OCI-LY7 (cell line): ENCODE measurements around the gene UCHL1. TPM values are rescaled to one million over a fixed set of nuclear protein-coding genes. Genes with fewer than 3 reads are reported as not detected.

Experiments
- BruUV-seq: library from RNA; stranded (reverse); fragments of 400-500 nt; replicated peaks from 2 replicates; lab custom pipeline; 2021; lab: Mats Ljungman, UMichigan
- CTCF ChIA-PET: fragments of 300-600 bp; sonication (Branson Sonifier 250); formaldehyde crosslinking; loops from one replicate; lab custom pipeline; 2022; ENCODE audit warnings: antibody characterized with exemption; ENCODE audit not compliant: unreplicated experiment; lab: Charles Lee
- POLR2A ChIA-PET: fragments of 300-600 bp; sonication (Branson Sonifier 250); formaldehyde crosslinking; loops from one replicate; lab custom pipeline; 2022; ENCODE audit warnings: antibody characterized with exemption; lab: Charles Lee
- DNase-seq: peaks from one replicate; pipeline ENCODE4 v3.0.0-alpha.2; 2015; ENCODE audit warnings: low spot score
- H2AFZ ChIP-seq: fragments of 200-600 bp; sonication (generic), shearing (Covaris generic); 2 replicates; pipeline ENCODE4 v1.6.1; 2014; ENCODE audit warnings: mild to moderate bottlenecking, antibody characterized with exemption, low read length, moderate library complexity
- H3K27ac ChIP-seq: fragments of 200-600 bp; sonication (generic); 2 replicates; pipeline ENCODE4 v1.5.1; 2014; ENCODE audit warnings: mixed run types, low read depth, mild to moderate bottlenecking, moderate library complexity, low read length, inconsistent platforms; ENCODE audit not compliant: poor library complexity, severe bottlenecking
- H3K36me3 ChIP-seq: fragments of 200-600 bp; sonication (generic); 2 replicates; pipeline ENCODE4 v1.6.1; 2014; ENCODE audit warnings: mild to moderate bottlenecking, antibody characterized with exemption, low read length, moderate library complexity, mixed read lengths; ENCODE audit not compliant: insufficient read depth
- H3K4me1 ChIP-seq: fragments of 200-600 bp; sonication (generic); 2 replicates; pipeline ENCODE4 v1.5.1; 2014; ENCODE audit warnings: mild to moderate bottlenecking, low read length; ENCODE audit not compliant: insufficient read depth, poor library complexity, severe bottlenecking
- H3K4me2 ChIP-seq: fragments of 200-600 bp; sonication (generic); 2 replicates; pipeline ENCODE4 v1.6.1; 2014; ENCODE audit warnings: mild to moderate bottlenecking, low read length
- H3K4me3 ChIP-seq: fragments of 200-600 bp; sonication (generic); 2 replicates; pipeline ENCODE4 v1.5.1; 2014; ENCODE audit warnings: mild to moderate bottlenecking, low read depth, low read length; ENCODE audit not compliant: poor library complexity, severe bottlenecking
- H3K79me2 ChIP-seq: fragments of 200-600 bp; sonication (generic); 2 replicates; pipeline ENCODE4 v1.6.1; 2016; ENCODE audit warnings: low read depth, mild to moderate bottlenecking, low read length, moderate library complexity, mixed read lengths; ENCODE audit not compliant: insufficient read depth
- H3K9me2 ChIP-seq: fragments of 200-600 bp; sonication (generic); 2 replicates; pipeline ENCODE4 v1.6.1; 2016; ENCODE audit warnings: mild to moderate bottlenecking, low read length, mixed read lengths; ENCODE audit not compliant: insufficient read depth
- H3K9me3 ChIP-seq: fragments of 200-600 bp; sonication (generic); 2 replicates; pipeline ENCODE4 v1.6.1; 2014; ENCODE audit warnings: mild to moderate bottlenecking, mixed run types, low read length, mixed read lengths
- H4K20me1 ChIP-seq: fragments of 200-600 bp; sonication (generic); 2 replicates; pipeline ENCODE4 v1.6.1; 2014; ENCODE audit warnings: mild to moderate bottlenecking, antibody characterized with exemption, low read length, moderate library complexity, mixed read lengths; ENCODE audit not compliant: insufficient read depth
- CTCF ChIP-seq: fragments of 200-600 bp; sonication (generic); conservative IDR thresholded peaks from 2 replicates; pipeline ENCODE4 v1.5.1; 2014; ENCODE audit warnings: mild to moderate bottlenecking, antibody characterized with exemption, low read length, moderate library complexity, mixed read lengths
- EZH2phosphoT487 ChIP-seq: fragments of 200-600 bp; sonication (generic); IDR thresholded peaks from 2 replicates; pipeline ENCODE4 v1.6.1; 2018; ENCODE audit warnings: low read depth, borderline replicate concordance, mild to moderate bottlenecking, mixed run types, antibody characterized with exemption, low read length, moderate library complexity, mixed read lengths
- intact Hi-C: fragments of 100-400 bp; cut with micrococcal nuclease; formaldehyde crosslinking; loops from one replicate; pipeline ENCODE4 v1.10.0; 2022; ENCODE audit not compliant: unreplicated experiment
- total RNA-seq, 2 experiments: library from RNA; depleted of rRNA in 1 of 2; stranded (reverse); fragments of >200 nt in 1 of 2; shearing (Covaris generic) in 1 of 2; gene quantifications; 2 replicates each; pipeline ENCODE4 v1.2.3, GENCODE V29; 2014 to 2022

UCHL1 gene
- total RNA-seq, 2 experiments from 2014 or later = 430 to 432 TPM

- no peak overlapping the region for H3K4me2 ChIP-seq
- H3K9me2 ChIP-seq = no peaks in the 10 kb centered on the region
- no peaks in the 10 kb centered on the region for H3K36me3 ChIP-seq
- BruUV-seq = no TSS peak
- H3K9me3 ChIP-seq = no peaks in the 10 kb centered on the region
- H4K20me1 ChIP-seq = no peaks in the 10 kb centered on the region
- H3K27ac ChIP-seq = no peak overlapping the region
- CTCF ChIA-PET = no interaction called here
- no peak for DNase-seq
- no peaks in the 10 kb centered on the region for H3K4me1 ChIP-seq
- H3K79me2 ChIP-seq = no peaks in the 10 kb centered on the region
- TF ChIP-seq EZH2phosphoT487 = no peak
- TF ChIP-seq CTCF = no peak
- no peak overlapping the region for H2AFZ ChIP-seq
- H3K4me3 ChIP-seq = no peak overlapping the region
- POLR2A ChIA-PET = interaction anchor here (4.3 kb wide), 1 partner anchor 14 kb away, joined by 13 read pairs; the partner anchor contains the start of gene UCHL1
- intact Hi-C loops = no loop called here
Observed at GRCh38 chr4:41241919-41242318, 14.8 kb upstream of the UCHL1 start.

GRCh38 chr4:41245983-41246382, 10.7 kb upstream of the UCHL1 start:
- POLR2A ChIA-PET = interaction anchor here (0.5 kb wide), 1 partner anchor 1252 kb away, joined by 3 read pairs; no protein-coding TSS in a partner anchor
- Histone ChIP-seq H4K20me1 (no peaks in the 10 kb centered on the region), H3K4me2 (no peak overlapping the region), H3K4me1 (no peaks in the 10 kb centered on the region), H2AFZ (no peak overlapping the region), H3K9me3 (no peaks in the 10 kb centered on the region), H3K27ac (no peak overlapping the region), H3K36me3 (no peaks in the 10 kb centered on the region), H3K9me2 (no peaks in the 10 kb centered on the region), H3K4me3 (no peak overlapping the region), H3K79me2 (no peaks in the 10 kb centered on the region)
- intact Hi-C loops = no loop called here
- CTCF ChIA-PET = no interaction called here
- no peak for DNase-seq
- BruUV-seq = no TSS peak
- no peak for TF ChIP-seq EZH2phosphoT487
- TF ChIP-seq CTCF = no peak

GRCh38 chr4:41256131-41256739, 493 bp upstream of the UCHL1 start:
- ChIA-PET POLR2A (interaction anchor here (0.5 to 3.0 kb wide), 17 partner anchors 9 to 1361 kb away, joined by 3 to 13 read pairs (median 3); partner anchors contain the start of gene APBB2), CTCF (interaction anchor here (0.6 kb wide), 1 partner anchor 686 kb away, joined by 3 read pairs; no protein-coding TSS in a partner anchor)
- H2AFZ ChIP-seq = peak overlapping the region; percentile 97
- H3K9me2 ChIP-seq = no peaks in the 10 kb centered on the region
- intact Hi-C loops = loop anchor here (1.0 kb wide), 1 partner anchor 264 kb away; no protein-coding TSS in a partner anchor
- peak; percentile 27 for DNase-seq
- no TSS peak for BruUV-seq
- no peak for TF ChIP-seq EZH2phosphoT487
- no peak for TF ChIP-seq CTCF
- no peaks in the 10 kb centered on the region for H3K9me3 ChIP-seq
- H3K27ac ChIP-seq = no peak overlapping the region
- H3K79me2 ChIP-seq = peaks cover 26% of the 10 kb centered on the region
- peaks cover 16% of the 10 kb centered on the region; the same call in 1 of the 2 replicates for H4K20me1 ChIP-seq
- peaks cover 37% of the 10 kb centered on the region for H3K36me3 ChIP-seq
- H3K4me2 ChIP-seq = peak overlapping the region; percentile 81
- H3K4me3 ChIP-seq = peak overlapping the region; percentile 90
- H3K4me1 ChIP-seq = peaks cover 32% of the 10 kb centered on the region
